CD4-positive, alpha-beta T cell treated with Interleukin-1 beta for 1 hour (primary cell): ENCODE data around the gene SPTBN4.
"Not testable (repeated sequence)": the region's sequence is repeated elsewhere in the genome, so short reads cannot be mapped to it uniquely, and the experiment has no call there.

Source experiments
- DNase-seq, 2 donors: peaks; one replicate each; pipeline ENCODE4 v3.0.0-alpha.2; 2020 to 2022

SPTBN4 gene

DNA sequence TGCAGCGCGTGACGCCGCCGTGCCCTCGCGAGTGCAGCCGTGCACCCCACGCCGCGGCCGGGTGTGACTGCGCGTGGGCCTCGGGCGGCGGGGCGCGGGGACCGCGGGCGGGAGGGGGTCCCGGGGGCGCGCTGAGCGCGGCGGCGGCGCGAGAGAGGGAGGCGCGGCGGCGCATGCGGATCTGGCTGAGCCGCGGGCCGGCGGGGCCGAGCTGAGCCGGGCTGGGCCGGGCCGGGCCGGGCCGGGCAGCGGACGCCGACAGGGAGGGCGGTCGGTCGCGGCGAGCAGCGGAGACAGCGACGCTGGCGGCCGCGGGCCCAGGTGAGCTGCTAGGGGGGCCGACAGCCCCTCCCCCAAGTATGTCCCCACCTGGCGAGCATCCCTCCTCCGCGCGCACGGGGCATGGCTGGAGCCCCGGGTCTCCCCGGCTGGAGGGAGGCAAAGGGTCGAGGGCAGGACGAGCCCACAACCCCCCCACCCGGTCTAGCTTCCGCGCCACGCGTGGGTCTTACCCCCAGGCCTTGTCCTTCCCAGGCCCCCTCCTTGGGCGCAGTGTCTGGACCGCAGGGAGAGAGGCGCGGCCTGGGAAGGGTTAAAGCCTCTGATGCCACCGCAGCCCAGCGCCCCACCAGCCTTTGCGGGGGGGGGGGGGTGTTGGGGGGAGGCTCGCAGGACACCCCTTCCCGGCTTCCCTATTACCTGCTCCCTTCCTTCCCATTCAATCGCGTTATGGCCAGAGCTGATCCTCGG is at the start of gene SPTBN4:
Gene SPTBN4 (plus strand): TSS at position 17 of the 750 bp plus-strand sequence. CDS start 5,621 bp downstream, outside the sequence.
- DNase-seq, result no peak

DNA sequence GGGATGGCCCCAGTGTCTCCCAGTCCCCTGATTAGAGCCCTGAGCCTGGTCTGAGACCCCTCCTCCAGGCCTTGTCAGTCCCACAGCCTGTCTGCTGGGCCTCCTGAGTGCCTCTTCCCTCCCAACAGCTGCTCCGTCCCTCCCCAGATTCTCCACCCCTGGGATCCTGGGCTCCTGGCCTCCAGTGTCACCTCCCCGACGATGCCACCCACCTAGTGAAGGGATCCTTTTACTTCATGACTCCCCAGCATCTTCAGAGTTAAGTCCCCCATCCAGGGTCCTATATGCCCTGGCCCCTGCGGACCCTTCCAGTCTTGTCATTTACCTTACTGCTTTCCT is 49.2 kb upstream of the SPTBN4 start:
- DNase-seq, result no peak

DNA sequence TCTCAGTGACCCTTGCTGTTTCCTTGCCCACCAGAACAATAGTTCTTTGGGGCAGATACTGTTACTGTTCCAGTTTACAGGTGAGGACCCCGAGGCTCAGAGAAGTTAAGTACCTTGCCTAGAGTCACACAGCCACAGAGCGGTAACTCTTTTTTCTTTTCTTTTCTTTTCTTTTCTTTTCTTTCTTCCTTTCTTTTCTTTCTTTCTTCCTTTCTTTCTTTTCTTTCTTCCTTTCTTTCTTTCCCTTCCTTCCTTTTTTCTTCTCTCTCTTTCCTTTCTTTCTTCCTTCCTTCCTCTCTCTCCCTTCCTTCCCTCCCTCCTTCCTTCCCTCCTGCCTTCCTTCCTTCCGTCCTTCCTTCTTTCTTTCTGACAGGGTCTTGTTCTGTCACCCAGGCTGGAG is 48.8 kb upstream of the SPTBN4 start:
- DNase-seq, result no peak

DNA sequence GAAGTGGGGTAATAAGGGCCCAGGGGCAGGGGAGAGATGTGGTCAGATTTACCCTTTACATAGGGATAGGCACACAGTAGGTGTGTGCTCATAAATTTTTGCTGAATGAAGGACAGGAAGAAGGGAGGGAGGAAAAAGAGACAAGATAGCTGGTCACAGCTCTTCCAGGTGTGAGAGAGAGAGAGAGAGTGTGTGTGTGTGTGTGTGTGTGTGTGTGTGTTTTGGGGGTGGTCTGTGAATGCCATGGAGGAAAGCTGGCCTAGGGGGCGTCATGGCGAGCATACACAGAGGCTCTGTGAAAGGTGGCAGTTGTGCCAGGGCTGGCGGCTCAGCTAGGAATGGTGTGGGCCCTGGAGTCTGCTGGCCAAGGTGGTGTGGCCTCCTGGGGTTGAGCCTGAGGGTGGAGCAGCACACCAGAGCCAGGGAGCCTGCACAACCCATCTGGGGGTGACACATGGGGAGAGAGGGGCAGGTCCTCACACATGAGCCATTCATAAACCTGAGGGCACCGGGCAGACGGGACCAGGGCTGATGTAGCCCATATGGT is 47.7 kb upstream of the SPTBN4 start:
- DNase-seq, result no peak

DNA sequence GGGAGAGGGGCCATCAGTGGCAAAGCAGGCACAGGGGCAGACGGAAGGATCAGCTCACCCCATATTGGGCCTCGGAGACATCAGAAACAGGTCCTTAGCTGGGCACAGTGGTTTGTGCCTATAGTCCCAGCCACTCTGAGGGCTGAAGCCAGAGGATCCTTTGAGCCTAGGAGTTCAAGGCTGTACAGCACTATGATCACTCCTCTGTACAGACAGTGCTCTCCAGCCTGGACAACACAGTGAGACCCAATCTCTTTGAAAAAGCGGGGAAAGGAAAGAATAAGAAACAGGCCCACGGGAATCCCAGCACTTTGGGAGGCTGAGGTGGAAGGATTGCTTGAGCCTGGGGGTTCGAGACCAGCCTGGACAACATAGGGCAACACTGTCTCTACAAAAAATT is 47.0 kb upstream of the SPTBN4 start:
- no peak for DNase-seq

DNA sequence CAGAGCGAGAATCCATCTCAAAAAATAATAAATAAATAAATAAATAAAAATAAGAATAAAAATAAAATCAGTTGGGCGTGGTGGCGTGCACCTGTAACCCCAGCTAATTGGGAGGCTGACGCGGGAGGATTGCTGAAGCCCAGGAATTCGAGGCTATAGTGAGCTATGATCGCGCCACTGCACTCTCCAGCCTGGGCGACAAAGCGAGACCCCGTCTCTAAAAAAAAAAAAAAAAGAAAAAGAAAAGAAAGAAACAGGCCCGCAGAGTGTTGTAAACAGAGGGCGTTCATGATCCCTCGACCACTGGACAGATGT is 46.4 kb upstream of the SPTBN4 start:
- no peak for DNase-seq

DNA sequence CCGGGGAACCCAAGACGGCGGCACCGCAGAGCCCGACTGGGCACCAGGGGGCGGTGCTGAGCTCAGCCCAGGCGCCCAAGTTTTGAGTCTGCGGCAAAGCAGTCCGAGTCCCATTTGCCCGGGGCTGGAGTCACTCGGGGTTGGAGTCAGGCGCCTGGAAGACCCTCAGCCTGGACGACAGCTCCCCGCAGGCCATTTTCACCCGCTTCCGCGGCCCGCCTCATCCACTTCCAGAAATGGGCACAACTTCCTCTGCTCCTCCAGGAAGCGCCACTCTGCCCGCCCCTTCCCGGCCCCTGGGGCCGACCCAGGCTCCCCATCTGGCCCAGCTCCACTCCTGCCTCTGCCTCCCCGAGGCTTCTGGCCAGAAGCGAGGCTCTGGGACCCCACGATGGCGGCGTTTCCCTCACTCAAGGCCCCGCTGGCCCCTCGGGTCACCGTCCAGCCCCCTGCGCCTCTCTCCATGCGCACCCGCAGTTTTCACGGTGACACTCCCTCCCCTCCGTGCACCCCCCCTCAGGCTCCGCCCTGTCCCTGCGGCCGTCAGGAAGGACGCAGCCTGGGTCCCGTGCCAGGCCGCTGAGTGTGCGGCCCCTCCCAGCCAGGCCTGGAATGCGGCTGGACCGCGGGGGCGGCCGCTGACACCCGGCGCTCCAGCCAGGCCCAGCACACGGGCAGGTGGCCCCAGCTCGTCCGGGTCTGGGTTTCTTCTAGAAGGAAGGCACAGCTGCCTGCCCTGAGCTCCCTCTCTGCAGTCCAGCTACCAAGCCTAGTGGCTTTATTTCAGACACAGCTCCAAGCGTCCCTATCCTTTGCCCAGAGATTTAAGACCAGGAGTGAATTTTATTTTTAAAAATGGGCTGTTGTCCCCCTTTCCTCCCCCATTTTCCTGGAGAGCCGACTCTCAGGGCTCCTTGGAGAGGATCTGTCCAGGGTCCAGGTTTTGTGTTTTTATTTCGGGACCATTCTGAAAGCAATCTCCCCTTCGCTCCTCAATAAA is 45.7 kb upstream of the SPTBN4 start:
- peak; percentile 71 to 74 for DNase-seq

DNA sequence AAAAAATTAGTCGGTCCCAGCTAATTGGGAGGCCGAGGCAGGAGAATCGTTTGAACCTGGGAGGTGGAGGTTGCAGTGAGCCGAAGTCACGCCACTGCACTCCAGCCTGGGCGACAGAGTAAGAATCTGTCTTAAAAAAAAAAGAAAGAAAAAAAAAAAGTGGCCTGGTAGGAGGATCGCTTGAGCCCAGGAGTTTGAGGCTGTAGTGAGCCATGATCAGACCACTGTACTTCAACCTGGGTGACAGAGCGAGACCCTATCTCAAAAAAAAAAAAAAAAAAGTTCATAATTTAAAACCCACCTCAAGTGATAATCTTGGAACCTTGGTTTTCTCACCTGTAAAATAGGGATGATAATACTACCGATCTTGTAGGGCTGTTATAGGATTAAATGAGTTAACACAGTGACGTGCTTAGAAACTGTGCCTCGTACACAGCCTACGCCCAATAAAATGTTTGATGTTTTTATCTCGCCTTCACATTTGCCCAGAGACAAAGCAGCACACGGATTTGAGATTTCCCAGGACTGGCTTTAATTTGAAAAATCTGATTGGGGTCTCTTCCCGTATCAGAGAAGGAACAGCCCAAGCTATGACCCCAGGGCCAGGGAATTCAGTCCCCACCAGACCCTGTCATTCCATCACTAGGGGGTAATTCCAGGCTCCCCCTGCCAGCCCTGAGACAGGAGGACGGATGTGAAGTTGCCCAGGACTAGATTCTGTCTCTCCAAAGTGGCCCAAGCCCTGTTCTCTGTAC is 44.6 kb upstream of the SPTBN4 start:
- no peak for DNase-seq

DNA sequence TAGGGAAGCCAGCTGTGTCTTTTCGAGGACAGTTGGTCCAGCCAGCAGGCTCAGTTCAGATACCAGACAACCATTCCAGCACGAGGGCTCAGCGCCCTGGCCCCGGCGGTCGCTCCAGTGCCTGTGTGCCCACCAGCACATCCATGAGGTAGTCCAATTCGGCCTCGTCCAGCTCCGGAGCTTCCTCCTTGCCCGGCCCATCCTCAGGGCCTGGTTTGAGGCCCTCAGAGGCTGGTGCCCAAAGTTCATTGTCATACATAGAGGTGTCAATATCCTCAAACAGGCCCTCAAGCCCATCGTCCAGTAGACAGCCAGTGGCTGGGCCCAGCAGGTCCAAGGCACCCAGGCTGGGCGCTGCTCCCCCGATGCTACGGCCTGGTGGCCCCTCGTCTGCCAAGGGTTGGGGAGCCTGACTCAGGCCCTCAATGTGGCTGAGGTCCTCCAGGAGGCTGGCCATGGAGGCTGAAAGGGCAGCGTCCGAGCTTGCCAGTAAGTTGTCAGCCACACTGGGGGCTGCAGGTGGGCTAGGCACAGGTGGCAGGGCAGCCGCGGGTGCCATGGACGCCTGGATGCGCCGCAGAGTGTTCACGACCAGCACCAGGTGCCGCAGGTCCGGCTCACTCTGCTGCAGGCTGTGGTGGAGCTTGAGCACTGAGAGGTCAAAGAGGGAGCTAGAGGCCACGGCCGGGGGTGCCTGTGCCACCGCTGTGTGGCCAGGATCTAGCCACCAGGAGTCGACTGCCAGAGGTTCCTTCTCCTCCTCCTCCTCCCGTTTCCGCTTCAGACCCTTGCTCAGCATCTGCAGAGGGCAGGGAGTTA is 43.8 kb upstream of the SPTBN4 start:
- no peak for DNase-seq

DNA sequence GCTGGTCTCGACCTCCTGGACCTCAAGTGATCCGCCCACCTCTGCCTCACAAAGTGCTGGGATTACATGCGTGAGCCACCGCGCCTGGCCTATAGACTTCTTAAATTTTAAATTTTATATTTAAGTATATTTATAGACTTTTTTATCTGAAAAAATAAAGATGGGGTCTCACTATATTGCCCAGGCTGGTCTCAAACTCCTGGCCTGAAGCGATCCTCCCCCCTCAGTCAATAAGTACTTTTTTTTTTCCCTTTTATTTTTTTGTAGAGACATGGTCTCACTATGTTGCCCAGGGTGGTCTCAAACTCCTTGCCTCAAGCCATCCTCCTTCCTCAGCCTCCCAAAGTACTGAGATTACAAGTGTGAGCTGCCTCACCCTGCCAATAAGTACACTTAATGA is 42.9 kb upstream of the SPTBN4 start:
- DNase-seq, result no peak

DNA sequence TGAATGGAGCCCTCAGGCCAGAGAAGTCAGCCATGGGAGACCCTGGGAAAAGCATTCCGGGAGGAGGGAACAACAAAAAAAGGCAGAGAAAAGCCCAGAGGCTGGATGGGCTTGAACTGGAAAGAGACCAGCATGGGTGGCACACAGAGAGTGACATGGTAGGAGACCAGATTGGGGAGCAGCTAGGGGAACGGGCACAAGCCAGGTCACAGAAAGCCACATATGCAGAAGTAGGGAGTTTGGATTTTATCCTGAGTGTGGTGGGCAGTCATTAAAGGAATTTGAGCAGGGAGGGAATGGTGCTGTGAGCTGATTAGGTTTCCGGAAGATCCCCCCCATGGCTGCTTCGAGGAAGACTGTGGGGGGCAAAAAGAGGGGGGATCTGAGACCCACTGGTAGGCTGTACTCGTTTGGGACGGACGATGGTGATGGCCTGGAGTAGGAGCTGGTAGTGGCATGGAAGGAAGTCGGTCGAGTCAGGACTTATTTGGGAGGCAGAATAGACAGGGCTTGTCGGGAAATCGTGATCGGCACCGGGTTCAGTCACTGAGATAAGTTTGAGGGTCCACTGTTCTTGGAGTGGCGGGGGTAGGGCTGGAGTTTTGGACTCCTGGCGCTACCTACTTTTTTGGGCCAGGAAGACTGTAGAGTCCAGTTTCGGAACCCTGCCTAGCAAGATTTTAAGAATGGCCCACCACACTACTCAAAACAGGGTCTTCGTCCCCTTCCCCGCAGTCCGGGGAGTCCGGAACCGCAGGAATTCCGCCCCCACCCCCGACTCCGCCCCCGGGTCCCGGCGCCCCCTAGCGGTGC is 42.0 kb upstream of the SPTBN4 start:
- no peak for DNase-seq

DNA sequence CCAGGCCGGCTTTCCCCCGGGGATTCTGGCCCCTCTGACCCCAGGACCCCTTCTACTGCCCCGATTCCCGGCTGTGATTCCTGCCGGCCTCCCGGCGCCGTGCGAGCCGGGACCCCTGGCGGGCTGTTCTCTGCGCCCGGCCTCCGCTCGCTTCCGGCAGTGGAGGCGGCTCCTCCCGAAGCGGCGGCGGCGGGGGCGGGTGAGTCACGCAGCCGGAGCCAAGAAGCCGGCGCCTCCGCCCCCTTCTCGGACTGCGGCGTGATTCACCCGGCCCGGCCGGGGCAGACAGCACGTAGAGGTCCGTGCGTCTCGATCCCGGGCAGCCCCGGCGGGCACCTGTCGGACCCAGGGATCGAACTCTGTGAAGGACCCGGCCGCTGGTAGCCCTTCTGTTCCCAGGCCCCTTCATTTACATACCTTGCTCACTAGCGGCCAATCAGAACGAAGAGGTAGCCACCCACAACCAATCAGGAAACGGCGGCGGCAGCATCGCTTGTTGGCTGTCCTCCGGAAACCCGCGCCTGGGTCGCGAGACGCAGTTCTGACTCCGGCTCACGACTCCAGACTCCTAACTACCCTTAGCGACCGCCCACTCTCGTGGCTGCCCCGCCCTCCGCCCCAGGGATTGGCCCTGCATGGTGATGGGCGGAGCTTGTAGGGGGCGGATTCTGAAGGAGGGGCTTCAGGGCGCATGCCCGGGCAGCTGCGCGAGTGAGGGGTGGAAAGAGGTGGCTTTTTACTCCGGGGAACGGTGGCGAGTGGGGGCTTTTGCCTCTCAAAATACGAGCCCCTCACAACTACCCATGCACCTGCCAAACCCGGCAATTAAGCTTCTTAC is 41.1 kb upstream of the SPTBN4 start, which contains the start of gene SERTAD1:
Gene SERTAD1 (minus strand): TSS at position 543 of the 838 bp plus-strand sequence. CDS start 2,446 bp downstream, outside the sequence.
- DNase-seq, result peak; percentile 100

DNA sequence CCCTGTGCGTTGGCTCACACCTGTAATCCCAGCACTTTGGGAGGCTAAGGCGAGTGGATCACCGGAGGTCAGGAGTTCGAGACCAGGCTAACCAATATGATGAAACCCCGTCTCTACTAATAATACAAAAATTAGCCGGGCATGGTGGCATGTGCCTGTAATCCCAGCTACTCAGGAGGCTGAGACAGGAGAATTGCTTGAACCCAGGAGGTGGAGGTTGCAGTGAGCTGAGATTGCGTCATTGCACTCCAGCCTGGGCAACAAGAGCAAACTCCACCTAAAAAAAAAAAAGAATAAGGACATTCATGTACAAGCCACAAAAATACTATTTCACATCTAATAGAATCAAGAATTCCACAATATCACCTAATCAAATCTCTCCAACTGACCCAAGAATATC is 38.6 kb upstream of the SPTBN4 start:
- not testable (repeated sequence) for DNase-seq

DNA sequence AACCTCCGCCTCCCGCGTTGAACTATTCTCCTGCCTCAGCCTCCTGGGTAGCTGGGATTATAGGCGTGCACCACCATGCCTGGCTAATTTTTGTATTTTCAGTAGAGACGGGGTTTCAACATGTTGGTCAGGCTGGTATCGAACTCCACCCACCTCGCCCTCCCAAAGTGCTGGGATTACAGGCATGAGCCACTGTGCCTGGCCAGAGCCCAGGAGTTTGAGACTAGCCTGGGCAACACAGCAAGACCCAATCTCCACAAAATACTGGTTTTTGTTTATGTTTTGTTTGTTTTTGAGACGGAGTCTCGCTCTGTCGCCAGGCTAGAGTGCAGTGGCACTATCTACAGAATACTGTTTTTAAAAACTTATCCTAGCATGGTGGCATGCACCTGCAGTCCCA is 36.6 kb upstream of the SPTBN4 start:
- DNase-seq, result not testable (repeated sequence)

DNA sequence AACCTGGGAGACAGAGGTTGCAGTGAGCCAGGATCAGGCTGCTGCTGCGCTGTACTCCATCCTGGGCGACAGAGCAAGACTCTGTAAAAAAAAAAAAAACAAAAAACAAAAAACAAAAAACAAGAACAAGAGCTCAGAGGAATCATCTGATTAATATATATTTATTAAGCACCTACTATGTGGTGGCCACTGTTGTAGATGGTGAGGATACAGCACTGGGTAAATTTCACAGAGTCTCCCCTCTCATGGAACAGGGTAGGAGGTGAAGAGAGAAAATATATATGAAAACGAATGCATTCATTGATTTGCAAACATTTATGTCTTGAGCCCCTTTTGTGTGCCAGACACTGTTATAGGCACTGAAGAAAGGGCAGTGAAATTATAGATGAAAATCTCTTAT is 35.1 kb upstream of the SPTBN4 start:
- no peak for DNase-seq

DNA sequence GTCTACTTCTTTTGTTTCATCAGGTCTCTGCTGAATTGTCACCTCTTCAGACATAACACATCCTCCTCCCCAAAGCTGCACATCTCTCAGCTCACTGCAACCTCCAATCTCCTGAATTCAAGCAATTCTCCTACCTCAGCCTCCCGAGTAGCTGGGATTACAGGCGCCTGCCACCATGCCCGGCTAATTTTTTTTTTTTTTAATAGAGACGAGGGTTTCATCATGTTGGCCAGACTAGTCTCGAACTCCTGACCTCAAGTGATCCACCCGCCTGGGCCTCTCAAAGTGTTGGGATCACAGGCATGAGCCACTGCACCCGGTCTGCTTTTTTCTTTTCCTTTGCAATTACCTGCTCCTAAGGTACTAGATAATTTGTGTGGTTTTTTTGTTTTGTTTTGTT is 34.0 kb upstream of the SPTBN4 start:
- not testable (repeated sequence) for DNase-seq

DNA sequence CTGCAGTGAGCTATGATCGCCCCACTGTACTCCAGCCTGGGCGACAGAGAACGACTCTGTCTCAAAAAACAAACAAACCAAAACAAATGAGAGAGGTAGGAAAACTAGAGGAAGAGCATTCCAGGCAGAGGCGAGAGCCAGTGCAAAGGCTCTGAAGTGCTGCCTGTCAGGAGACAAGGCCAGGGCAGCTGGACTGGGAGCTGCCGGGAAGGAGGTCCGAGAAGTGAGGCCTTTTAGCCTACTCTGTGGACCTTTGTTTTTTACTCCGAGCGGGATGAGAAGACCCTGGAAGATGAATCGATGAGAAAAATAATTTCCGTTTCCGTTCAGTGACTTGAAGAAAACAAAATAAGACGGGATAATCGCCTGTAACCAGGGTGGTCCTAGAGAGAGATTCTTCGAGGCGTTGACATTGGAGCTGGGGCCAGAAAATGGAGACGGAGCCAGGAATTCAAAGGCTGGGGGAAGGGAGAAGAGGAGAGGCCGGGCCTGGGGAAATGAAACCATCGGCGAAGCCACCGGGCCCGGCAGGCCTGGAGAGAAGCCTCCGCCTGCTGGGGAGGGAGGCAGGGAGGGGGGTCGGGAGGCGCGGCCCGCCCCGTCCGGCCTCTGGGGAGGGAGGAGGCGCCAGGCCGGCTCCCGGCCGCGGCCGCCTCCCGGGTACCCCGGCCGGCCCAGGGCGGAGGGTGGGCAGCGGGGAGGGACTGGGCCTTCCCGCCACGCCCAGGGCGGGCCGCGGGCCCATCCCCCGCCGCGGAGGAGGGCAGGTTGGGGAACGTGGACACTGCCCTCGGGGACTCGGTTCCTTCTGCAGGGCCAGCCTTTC is 33.2 kb upstream of the SPTBN4 start:
- peak; percentile 51 to 74 for DNase-seq

DNA sequence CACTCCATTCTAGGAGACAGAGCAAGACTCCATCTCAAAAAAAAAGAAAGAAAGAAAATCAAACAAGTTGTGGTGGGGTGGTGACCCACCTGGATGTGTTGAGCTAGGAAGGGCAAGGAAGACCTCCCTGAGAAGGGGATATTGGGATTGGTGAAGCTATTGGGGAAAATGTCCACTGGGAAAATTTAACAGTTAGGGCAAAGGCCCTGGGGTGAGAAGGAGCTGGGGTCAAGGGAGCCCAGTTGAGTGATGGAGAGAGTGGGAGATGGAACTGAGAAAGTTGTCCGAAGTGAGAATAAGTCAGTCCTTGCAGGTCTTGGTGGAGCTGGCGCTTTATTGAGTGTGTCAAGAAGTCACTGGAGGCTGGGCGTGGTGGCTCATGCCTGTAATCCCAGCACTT is 28.5 kb upstream of the SPTBN4 start:
- no peak for DNase-seq

DNA sequence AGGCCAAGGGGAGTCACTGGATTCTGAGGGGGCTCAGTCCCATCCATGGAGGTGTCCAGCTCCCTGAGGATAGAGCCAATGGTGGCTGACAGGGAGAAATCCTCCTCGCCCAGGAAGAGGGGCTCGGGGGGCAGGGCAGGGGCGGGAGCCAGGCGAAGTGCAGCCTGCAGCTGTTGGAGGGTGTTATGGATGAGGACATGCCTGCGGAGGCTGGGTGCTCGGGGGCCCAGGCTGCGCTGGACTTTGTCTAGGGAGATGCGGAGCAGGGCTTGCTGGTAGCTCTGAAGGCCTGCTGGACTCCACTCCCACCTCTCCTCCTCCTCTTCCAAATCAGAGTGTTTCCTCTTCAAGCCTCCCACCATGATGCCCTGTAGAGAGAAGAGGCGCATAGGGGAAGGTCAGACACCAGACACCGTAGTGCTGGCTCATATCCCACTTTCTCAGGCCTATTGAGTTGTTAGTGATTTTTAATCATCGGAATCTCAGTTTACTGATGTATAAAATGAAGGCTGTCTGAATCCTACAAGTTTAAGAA is 25.0 kb upstream of the SPTBN4 start:
- no peak for DNase-seq
